ENCODE measurements around the gene PRKG1. TPM values are rescaled to one million over a fixed set of nuclear protein-coding genes. Genes with fewer than 3 reads are reported as not detected.

Gene PRKG1
- total RNA-seq, 1 experiment from 2014 or later, result 0.21 TPM

- BruUV-seq (replicated peaks), result no TSS peak
- TF ChIP-seq CTCF (IDR thresholded peaks at IDR 0.05; ENCODE audit: unreplicated experiment), result no peak
- DNase-seq, result no peak
- Mint-ChIP-seq H3K4me1 (ENCODE audit: low read depth, unreplicated experiment) (no peaks in the 10 kb centered on the region), H3K36me3 (ENCODE audit: insufficient read depth, unreplicated experiment) (no peaks in the 10 kb centered on the region), H3K4me3 (ENCODE audit: low read depth, unreplicated experiment) (no peak overlapping the region), H3K27ac (ENCODE audit: unreplicated experiment) (no peak overlapping the region), H3K27me3 (ENCODE audit: unreplicated experiment) (peaks cover 15% of the 10 kb centered on the region), H3K9me3 (ENCODE audit: low read depth, unreplicated experiment) (no peaks in the 10 kb centered on the region)
- intact Hi-C loops (cut with micrococcal nuclease; ENCODE audit: unreplicated experiment), result no loop called here
- CTCF ChIA-PET, result no interaction called here
These were observed 359.7 kb downstream of the PRKG1 start for GRCh38 chr10:51433949-51434475.

DNA sequence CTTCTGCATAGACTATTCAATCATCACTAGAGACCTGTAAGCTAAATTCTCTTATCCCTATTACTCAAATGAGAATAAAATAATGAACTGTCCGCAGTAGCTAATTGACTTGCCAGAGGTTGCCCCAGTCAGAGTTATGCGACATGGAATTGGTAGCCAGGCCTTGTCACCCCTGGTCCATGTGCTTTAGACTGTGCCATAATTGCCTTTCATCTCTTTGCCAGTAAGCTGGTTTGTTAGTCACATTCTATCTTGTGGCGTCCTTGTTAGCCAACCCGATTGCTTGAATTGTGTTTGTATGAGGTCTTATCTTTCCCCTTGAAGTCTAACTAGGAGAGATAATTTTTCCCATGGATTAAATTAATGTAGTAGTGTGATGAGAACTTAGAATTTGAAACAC lies 362.5 kb downstream of the PRKG1 start:
- intact Hi-C loops (cut with micrococcal nuclease; ENCODE audit: unreplicated experiment), result no loop called here
- Mint-ChIP-seq H3K27ac (ENCODE audit: unreplicated experiment) (no peak overlapping the region), H3K27me3 (ENCODE audit: unreplicated experiment) (no peaks in the 10 kb centered on the region), H3K9me3 (ENCODE audit: low read depth, unreplicated experiment) (no peaks in the 10 kb centered on the region), H3K4me3 (ENCODE audit: low read depth, unreplicated experiment) (no peak overlapping the region), H3K36me3 (ENCODE audit: insufficient read depth, unreplicated experiment) (no peaks in the 10 kb centered on the region), H3K4me1 (ENCODE audit: low read depth, unreplicated experiment) (no peaks in the 10 kb centered on the region)
- DNase-seq, result no peak
- CTCF ChIA-PET, result no interaction called here
- no TSS peak for BruUV-seq (replicated peaks)
- TF ChIP-seq CTCF (IDR thresholded peaks at IDR 0.05; ENCODE audit: unreplicated experiment), result no peak

DNA sequence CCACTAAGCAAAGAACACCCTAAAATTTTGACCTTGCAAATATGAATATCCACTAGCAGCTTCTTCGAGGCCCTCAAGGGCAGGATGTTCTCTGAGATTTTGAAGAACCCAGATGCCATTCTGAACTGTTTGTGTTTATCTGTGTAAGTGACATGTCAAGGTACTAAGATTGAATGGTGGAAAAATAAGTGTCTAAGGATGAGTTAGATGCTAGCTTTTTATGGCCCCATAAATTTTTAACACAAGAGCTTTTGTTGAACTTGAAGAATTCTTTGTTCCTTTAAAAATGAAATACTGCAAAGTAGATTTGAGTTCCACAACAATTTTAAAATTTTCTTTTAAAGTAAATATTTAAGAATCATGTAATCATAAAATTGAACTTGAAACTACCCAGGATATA lies 365.4 kb downstream of the PRKG1 start:
- no peaks in the 10 kb centered on the region for H3K36me3 Mint-ChIP-seq (ENCODE audit: insufficient read depth, unreplicated experiment)
- CTCF ChIA-PET, result no interaction called here
- intact Hi-C loops (cut with micrococcal nuclease; ENCODE audit: unreplicated experiment), result no loop called here
- H3K4me1 Mint-ChIP-seq (ENCODE audit: low read depth, unreplicated experiment), result no peaks in the 10 kb centered on the region
- no peak for DNase-seq
- H3K4me3 Mint-ChIP-seq (ENCODE audit: low read depth, unreplicated experiment), result no peak overlapping the region
- no peaks in the 10 kb centered on the region for H3K27me3 Mint-ChIP-seq (ENCODE audit: unreplicated experiment)
- no peak for TF ChIP-seq CTCF (IDR thresholded peaks at IDR 0.05; ENCODE audit: unreplicated experiment)
- BruUV-seq (replicated peaks), result no TSS peak
- no peaks in the 10 kb centered on the region for H3K9me3 Mint-ChIP-seq (ENCODE audit: low read depth, unreplicated experiment)
- no peak overlapping the region for H3K27ac Mint-ChIP-seq (ENCODE audit: unreplicated experiment)

- CTCF ChIA-PET, result no interaction called here
- no peaks in the 10 kb centered on the region for H3K36me3 Mint-ChIP-seq (ENCODE audit: insufficient read depth, unreplicated experiment)
These were observed 371.3 kb downstream of the PRKG1 start for GRCh38 chr10:51445588-51445987.

More at GRCh38 chr10:51445588-51445987, 371.3 kb downstream of the PRKG1 start:
- H3K27me3 Mint-ChIP-seq (ENCODE audit: unreplicated experiment), result no peaks in the 10 kb centered on the region
- H3K27ac Mint-ChIP-seq (ENCODE audit: unreplicated experiment), result no peak overlapping the region
- TF ChIP-seq CTCF (IDR thresholded peaks at IDR 0.05; ENCODE audit: unreplicated experiment), result no peak
- intact Hi-C loops (cut with micrococcal nuclease; ENCODE audit: unreplicated experiment), result no loop called here
- BruUV-seq (replicated peaks), result no TSS peak
- H3K4me1 Mint-ChIP-seq (ENCODE audit: low read depth, unreplicated experiment), result no peaks in the 10 kb centered on the region
- H3K9me3 Mint-ChIP-seq (ENCODE audit: low read depth, unreplicated experiment), result no peaks in the 10 kb centered on the region
- no peak overlapping the region for H3K4me3 Mint-ChIP-seq (ENCODE audit: low read depth, unreplicated experiment)
- DNase-seq, result no peak
